ENCODE measurements around the gene CUEDC1. TPM values are rescaled to one million over a fixed set of nuclear protein-coding genes. Genes with fewer than 3 reads are reported as not detected.
"Not testable (repeated sequence)": the region's sequence is repeated elsewhere in the genome, so short reads cannot be mapped to it uniquely, and the experiment has no call there.

The CUEDC1 gene
- total RNA-seq, 1 donor from 2014 or later = 6.5 TPM

DNA sequence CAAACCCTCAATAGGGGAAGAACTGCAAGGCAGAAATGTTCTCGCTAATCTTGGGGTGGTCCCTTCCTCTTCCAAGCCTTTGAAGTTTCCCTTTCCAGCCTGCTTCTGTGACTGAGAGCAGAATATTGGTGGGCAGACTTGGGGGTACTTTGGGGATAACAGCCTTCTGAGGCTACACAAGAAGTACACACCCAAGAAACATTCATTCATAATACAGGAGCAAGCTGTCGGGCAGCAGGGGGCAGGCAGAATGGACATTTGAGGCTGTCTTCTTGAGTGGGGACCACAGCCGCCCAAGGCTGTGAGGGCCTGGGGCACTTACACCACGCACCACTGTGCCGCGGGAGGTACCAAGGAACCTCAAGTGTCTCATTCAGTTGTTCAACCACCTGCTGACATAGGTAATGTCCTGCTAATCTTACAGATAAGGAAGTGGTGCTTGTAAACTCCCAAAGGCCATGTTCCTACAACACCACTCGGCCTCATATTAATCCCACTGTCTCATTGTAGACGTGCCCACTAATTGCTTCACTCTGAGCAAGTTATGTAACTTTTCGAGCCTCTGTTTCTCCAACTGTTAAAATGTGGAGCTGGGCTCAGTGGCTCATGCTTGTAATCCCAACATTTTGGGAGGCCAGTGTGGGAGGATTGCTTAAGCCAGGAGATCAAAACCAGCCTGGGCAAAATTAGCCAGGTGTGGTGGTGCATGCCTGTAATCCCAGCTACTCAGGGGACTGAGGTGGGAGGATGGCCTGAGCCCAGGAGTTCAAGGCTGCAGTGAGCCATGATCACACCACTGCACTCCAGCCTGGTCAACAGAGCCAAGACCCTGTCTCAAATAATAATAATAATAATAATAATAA, 102.9 kb downstream of the CUEDC1 start:
- DNase-seq (ENCODE audit: low spot score in 2 of 2) (no peak), FAIRE-seq (no peak)

DNA sequence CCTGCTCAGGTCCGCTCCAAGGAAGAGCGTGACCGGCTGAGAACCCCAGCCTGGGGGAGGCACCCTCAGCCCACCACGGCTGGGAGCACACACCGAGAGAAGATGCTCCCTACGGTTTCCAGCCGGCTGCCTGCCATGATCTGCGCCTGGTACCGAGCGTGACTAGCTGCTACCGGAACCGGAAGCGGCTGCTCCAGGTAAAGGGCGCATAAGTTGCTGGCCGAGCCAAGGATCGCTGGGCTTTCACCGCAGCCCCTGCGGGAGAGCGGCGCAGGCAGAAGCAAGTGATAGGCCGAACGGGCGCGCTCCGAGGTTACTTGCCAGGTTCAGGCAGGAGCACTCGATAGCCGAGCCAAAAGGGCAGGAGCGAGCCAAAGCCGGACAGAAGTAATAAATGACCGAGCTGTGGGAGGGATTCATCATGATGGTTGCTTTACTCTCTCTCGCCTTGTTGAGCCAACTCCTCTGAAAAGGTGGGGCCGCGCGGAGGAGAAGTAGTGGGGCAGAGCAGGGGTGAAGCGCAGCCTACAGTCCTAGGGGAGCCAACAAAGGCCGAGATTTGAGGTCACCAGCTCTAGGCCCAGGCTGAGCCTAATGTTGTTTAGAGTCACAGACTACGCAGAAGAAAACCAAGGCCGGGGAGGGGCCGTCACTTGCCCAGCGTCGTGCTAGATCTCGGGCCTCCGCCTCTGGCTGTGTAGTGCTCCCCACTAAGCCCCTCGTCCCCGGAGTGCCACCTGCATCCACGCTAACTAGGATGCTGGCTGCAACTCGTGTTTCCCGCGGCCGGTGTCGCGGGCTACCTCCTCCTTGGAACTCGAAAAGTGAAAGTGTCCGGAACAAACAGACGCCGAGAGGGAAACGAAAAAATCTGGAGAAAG, 105.1 kb downstream of the CUEDC1 start, which contains the start of gene MRPS23:
MRPS23 (minus strand) TSS at position 171 of the 881 bp plus-strand sequence; CDS start at position 137, 34 bp downstream.
- FAIRE-seq (no peak), DNase-seq (ENCODE audit: low spot score in 2 of 2) (peak; percentile 88 to 93)

DNA sequence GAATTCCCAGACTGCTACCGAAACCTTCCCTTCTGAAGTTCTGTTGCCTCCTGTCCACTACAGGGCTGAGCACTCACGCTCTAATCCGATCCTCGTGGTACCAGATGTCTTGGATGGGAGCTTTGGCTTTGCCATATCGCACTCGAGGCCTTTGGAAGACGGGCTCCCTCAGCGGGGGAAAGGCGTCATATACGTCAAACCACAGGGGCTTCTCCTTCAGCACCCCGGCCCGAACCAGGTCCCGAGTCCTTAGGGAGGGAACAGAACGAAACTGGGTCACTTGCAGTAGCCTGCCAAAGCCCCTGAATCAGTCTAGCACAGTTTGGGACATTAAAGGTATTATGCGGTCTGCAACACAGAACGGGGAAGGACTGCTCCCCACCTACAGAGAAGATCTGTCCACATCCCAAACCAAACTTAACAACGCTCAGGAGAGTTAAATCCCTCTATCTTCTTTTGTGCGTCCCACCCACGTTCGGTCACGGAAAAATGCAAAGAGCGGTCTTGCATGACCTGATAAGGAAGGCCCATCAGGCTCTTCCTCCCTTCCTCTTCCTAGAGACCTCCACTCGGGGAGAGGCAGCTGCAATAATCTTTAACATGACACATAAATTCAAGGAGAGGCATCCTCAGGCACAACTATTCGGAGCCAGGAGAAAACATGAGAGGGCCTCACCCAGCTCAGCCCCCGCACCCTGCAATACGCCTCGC, 105.9 kb downstream of the CUEDC1 start:
- DNase-seq (ENCODE audit: low spot score in 2 of 2) (no peak), FAIRE-seq (no peak)

DNA sequence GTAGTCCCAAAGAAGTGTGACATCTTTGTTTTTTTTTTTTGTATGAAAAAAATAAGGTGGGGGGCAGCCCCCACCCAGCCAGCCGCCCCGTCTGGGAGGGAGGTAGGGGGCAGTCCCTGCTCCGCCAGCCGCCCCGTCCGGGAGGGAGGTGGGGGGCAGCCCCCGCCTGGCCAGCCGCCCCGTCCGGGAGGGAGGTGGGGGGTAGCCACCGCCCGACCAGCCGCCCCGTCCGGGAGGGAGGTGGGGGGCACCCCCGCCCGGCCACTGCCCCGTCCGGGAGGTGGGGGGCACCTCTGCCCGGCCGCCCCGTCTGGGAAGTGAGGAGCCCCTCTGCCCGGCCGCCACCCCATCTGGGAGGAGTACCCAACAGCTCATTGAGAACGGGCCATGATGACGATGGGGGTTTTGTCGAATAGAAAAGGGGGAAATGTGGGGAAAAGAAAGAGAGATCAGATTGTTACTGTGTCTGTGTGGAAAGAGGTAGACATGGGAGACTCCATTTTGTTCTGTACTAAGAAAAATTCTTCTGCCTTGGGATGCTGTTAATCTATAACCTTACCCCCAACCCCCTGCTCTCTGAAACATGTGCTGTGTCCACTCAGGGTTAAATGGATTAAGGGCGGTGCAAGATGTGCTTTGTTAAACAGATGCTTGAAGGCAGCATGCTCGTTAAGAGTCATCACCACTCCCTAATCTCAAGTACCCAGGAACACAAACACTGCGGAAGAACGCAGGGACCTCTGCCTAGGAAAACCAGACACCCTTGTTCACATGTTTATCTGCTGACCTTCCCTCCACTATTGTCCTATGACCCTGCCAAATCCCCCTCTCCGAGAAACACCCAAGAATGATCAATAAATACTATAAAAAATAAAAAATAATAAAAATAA, 108.9 kb downstream of the CUEDC1 start:
- not testable (repeated sequence) for DNase-seq (ENCODE audit: low spot score in 2 of 2); FAIRE-seq

DNA sequence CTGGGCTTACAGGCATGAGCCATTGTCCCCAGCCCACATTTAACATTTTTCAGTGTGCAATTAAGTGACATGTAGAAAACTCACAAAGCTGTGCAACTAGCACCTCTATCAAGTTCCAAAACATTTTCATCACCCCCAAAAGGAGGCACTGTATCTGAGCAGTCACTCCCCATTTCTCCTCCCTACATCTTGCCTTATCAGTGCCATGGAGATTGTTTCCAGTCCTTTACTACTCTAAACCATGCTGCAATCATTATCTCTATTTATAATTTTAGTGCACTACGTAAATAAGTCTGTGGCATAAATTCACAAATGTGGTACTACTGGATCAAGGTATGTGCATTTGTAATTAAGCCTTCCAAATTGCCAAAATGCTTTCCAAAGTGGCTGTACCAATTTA, 112.9 kb downstream of the CUEDC1 start:
- no peak for FAIRE-seq

DNA sequence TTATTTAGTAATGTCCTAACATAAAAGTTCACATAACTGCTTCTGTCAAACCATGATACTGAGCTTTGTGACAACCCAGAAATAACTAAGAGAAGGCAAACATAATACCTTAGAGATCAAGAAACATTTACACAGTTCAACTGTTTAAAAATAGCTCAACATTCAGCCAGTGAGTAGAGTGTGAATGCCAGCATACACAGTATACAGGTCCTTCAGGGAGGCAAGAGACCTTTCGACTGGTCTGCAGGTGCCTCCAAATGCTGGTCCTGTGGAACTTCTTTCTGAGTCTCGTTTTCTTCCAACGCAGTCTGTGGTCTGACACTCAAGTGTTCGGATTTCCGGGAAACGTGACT, 115.7 kb downstream of the CUEDC1 start:
- FAIRE-seq (no peak), DNase-seq (ENCODE audit: low spot score in 2 of 2) (no peak)

More for the DNA sequence above, 112.9 kb downstream of the CUEDC1 start:
- no peak for DNase-seq (ENCODE audit: low spot score in 2 of 2)

DNA sequence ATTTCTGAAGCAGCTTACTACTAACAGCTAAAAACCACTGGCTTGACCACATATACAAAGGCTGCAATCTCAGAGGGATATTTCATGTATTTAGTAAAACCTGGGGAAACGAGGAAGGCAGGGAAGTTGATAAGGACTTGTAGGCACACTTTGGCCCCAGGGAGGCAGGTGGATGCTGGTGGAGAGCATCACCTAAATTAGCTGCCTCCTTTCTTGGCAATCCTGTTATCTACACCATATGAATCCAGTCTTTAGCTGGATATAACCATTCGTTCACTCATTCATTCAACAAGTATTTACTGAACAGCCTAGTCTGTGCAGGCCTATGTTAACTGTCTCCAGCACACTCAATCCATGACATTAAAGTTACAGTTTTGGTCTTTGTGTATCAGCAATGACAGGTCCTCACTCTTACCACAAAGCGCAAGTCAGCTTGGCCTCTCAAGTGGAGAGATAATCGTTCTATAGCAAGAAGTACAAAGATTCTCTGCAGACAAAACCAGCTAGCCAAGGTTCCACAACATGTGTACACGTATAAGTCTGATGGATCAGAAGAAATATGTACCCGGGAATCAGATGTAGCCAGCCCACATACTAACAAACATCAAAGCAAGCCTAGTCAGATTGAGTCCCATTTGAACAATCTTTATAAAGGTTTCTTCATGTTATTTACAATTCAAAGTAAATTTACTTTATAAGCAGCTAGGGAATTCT, 116.2 kb downstream of the CUEDC1 start:
- no peak for DNase-seq (ENCODE audit: low spot score in 2 of 2)
- no peak for FAIRE-seq

DNA sequence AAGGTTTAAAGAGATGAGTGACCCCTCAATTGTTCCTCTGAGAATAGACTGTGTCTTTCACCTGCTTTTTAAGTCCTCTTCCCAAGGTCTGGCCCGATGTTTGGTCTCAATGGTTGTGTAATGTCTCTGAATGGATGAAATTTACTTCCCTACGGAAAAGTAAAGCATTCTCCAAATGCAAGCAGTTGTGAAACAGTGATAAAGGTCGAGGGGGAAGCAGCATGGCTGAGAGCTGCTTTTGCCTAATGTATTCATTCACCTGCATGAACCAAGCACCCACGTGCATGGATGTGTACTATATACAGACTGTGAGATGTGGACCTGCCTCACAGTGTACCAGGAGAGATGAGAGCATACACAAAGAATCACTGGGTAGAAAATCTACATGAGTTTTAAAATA, 116.8 kb downstream of the CUEDC1 start:
- no peak for FAIRE-seq
- no peak for DNase-seq (ENCODE audit: low spot score in 2 of 2)

DNA sequence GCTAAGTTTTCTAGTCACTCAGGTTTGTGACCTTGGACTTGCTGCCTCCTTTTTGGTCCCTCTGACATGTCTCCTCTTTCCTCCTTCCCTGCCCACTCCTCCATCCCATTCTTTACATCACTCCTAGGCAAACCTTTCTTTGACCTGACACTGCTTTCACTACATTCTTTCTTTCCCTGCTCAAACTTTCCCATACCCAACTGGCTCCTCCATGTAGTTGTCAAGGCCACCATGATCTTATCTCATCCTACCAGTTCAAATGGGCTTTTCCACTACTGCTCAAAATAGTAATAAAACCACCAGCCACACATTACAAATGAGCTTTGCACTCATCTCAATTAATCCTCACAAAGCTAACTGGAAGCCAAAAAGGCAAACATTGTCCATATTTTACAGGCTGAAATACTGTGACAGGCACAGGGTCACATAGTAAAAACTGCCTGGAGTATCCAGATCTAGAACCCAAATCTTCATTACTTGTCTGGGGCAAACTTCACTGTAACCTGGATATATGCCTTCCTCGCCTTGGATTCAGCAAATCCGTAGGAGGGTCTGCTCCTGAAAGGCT, 119.8 kb downstream of the CUEDC1 start:
- DNase-seq (ENCODE audit: low spot score in 2 of 2) (no peak), FAIRE-seq (no peak)

DNA sequence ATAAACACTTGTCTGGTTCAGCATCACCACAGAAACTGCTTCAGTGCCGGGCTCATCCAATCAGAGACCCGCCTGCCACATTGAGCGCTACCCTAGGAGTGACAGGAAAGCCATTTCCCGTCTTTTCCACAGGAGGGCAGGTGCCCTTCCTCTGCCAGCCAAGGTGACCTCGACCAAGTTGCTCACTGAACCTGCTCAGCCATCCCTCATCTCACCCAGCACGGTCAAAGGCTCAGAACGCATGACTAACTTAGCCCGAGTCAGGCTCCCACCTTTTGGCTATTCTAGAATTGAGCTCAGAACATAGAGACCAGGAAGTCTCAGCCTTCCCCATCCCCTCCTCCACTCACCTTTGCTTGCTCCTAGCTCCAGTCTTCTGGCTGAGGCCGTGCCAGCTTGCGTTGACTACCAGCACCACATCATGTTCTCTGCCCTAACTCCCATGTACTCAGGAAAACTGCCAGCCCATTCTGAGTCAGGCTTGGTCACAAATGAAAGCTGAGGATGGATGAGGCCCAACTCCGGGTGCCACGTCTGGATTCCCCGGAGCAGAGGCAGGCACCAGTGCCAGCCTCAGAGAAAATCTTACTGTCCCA, 121.0 kb downstream of the CUEDC1 start:
- FAIRE-seq (no peak), DNase-seq (ENCODE audit: low spot score in 2 of 2) (no peak)

DNA sequence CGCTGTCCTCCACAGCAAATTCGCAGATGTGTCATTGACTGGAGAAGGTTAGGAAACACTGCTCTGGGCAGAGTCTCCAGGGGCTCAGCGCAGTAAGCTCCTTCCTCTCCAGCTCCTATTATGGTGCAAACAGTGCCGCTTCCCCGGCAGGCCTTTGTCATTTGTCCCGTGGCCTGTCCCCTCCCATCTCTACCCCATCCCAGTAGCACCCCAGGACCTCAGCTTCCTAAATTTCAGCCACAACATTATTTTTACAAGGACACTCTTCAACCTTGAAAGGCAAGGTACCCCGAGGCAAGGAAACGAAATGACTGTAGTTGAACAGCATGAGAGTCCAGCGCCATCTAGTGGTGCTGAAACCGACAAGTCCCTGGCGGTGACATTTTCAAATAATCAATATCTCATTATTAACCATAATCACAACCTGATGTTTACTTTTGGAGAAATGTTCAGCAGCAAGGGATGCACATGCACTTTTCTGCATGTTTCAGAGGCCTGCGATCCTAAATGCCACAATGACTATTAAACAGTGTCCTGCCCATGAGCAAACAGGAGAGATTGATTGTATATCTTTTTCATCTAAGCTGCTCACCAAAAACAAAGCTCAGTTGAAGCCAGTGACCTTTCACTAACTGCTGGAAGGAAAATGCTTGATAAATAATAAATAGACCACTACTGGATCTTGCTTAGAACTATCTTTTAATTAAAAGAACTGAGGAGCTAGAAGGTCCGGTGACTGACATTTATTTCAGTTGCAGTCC, 121.9 kb downstream of the CUEDC1 start:
- FAIRE-seq (no peak), DNase-seq (ENCODE audit: low spot score in 2 of 2) (peak in 1 of 2 donors; percentile 44)

DNA sequence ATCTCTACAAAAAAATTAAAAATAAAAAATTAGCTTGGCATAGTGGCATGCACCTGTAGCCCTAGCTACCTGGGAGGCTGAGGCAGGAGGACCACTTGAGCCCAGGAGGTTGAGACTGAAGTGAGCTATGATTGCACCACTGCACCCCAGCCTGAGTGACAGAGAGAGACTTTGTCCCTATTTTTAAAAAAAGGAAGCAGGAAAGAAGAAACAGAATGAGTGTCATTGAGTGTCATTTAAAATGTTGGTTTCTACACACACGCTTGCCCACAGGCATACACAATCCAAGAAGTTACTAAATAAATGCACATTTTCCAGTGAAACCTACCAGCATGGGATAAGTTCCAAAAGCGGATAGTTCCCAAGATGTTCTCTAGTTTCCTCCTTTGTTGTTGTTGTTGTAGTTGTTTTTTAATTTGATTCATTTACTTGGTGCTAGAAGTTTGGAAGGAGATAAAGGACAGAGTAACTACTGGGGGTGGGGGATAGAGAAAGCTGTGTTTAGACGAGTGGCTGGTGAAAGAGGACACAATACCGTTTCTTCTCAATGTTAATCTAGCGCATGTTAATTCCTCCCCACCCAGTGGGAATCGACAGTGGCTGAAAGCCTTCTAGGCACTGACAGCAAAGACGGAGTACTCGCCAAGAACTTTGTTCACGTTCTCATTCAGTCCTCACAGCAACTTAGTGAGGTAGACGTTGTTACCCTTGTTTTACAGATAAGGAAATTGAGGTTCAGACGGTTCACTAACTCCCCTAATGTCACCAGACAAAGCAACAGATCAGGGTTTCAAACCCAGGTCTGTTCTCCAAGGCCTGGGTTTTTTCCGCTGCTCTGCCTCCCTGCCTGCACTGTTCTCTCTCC, 122.7 kb downstream of the CUEDC1 start:
- FAIRE-seq (no peak), DNase-seq (ENCODE audit: low spot score in 2 of 2) (no peak)

DNA sequence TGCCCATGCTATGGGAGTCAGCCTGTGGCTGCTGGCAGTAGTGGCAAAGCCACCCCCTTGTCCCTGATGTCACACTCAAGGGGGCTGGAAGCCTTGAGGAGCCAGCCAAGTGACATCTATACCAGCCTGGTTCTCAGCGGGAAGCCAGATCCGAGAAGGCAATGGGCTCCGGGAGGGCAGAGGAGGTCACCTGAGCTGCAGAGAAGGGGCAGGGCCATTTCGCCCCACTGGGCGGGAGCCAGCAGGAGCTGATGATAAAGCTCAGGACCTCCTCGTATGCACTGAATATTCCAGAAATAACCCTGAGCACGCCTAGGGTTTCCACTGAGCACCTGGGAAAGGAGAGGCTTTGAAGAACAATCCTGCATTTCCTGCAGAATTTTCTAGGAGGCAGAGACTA, 124.3 kb downstream of the CUEDC1 start:
- FAIRE-seq = no peak

DNA sequence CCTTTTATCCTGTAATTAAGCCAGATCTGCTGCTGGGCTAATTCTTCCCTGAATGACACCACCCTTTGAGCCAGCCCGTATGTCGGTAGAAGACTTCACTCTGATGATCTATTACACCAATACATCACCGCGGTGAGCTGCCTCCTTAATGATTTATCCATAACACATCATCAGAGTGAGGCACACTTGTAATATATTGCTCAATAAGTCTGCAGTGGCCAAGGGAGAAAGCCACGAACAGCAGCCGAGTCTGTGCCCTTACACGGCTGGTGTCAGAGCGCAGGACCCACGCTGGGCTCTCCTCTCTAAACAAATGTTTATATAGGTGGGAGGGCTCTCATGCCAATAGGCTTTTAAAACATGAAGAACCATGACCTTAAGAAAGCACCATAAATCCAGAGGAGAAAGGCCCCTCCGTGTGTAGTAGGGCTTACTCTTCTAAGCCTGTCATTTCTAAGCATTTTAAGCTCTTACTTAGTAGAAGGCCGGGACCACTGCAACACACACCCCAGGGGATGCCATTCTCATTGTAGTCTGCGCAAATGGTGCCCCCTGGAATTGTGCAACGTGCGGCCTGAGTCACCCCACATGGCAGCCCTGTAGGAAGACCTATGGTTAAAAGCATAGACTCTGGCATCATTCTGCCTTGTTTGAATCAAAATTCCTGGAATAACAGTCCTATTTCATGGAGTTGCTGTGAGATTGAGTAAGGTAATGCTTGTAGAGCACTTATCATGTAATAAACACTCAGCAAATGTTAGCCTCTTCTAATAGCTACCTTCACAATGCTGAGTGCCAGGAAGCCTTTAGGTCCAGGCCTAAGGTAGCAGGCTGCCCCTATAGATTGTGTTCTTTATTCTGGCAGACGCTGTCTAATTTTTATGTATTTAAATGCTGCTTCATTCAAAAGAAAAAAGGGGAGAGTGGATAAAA, 131.5 kb downstream of the CUEDC1 start:
- DNase-seq (ENCODE audit: low spot score in 2 of 2) = no peak
- FAIRE-seq = no peak

More for the DNA sequence above, 124.3 kb downstream of the CUEDC1 start:
- DNase-seq (ENCODE audit: low spot score in 2 of 2) = no peak

DNA sequence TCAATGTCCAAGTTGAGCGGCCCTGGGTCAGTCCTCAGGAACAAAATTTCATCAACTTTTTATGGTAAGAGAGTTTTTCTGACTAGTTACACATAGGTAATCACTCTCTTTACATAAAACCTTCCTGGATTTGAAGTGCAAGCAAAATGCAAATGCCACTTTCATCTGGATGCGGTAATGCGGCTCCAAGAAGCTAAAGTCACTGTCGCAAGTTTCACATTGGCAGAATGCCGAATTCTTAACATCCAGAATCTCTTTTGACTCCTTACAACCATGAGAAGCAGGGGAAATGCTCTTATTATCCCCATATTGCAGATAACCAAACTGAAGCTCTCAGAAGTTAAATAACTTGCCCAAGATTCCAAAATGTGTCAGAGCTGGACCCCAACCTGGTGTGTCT, 135.3 kb downstream of the CUEDC1 start:
- FAIRE-seq = no peak
- DNase-seq (ENCODE audit: low spot score in 2 of 2) = no peak

DNA sequence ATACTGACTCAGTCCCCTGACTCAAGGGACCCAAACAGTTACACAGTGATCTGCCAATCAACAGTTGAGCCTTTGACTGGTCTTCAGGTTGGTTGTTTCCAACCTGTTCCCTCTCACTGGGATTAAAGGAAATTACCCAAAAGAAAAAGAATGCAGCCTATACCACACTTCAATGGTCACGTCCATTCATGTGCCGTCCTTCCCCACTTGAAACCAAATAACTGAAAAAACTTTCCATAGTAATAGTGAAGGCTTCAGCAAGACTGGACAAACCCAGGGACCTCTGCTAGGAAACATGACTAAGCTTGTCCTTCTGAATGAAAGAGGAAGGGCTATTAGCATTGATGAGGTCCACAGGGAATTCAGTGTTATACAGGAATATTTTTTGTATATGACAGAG, 135.9 kb downstream of the CUEDC1 start:
- FAIRE-seq (no peak), DNase-seq (ENCODE audit: low spot score in 2 of 2) (no peak)
